Coronary artery (tissue), 2 donors: ENCODE data around the gene CD276.
A peak's percentile ranks its signal among the peaks of the same experiment; 100 is the strongest.

ENCODE experiments used
- DNase-seq: peaks from one replicate; pipeline ENCODE4 v3.0.0-alpha.2; 2017; ENCODE audit warnings: low spot score
- H3K27ac ChIP-seq, 2 donors: fragments of 200-600 bp; sonication (generic); one replicate each; pipeline ENCODE4 v1.5.1; 2016 to 2019
- H3K4me3 ChIP-seq: fragments of 200-600 bp; sonication (generic); 2 replicates; pipeline ENCODE4 v1.5.1; 2016; ENCODE audit warnings: mild to moderate bottlenecking, moderate library complexity
- CTCF ChIP-seq: fragments of 200-600 bp; sonication (generic); IDR thresholded peaks from one replicate; pipeline ENCODE4 v1.5.1; 2019; ENCODE audit warnings: antibody characterized with exemption

Gene CD276

GRCh38 chr15:73679180-73679579 is 5.0 kb upstream of the CD276 start:
- no peak for TF ChIP-seq CTCF

GRCh38 chr15:73679964-73680363 is 4.2 kb upstream of the CD276 start:
- H3K4me3 ChIP-seq: no peak overlapping the region
- TF ChIP-seq CTCF: no peak
- no peak overlapping the region for H3K27ac ChIP-seq
- DNase-seq: no peak

More at GRCh38 chr15:73679180-73679579, 5.0 kb upstream of the CD276 start:
- no peak overlapping the region for H3K4me3 ChIP-seq
- H3K27ac ChIP-seq: no peak overlapping the region
- no peak for DNase-seq

GRCh38 chr15:73680549-73680948 is 3.6 kb upstream of the CD276 start:
- no peak for TF ChIP-seq CTCF
- DNase-seq: no peak

GRCh38 chr15:73681063-73681462 is 3.1 kb upstream of the CD276 start:
- TF ChIP-seq CTCF: no peak
- Histone ChIP-seq H3K4me3 (no peak overlapping the region), H3K27ac (no peak overlapping the region)
- no peak for DNase-seq

More at GRCh38 chr15:73680549-73680948, 3.6 kb upstream of the CD276 start:
- H3K27ac ChIP-seq: no peak overlapping the region
- no peak overlapping the region for H3K4me3 ChIP-seq

GRCh38 chr15:73681856-73682599 is 2.2 kb upstream of the CD276 start:
- no peak for DNase-seq
- Histone ChIP-seq H3K27ac (peak overlapping the region in 1 of 2 donors; percentile 65), H3K4me3 (no peak overlapping the region)
- TF ChIP-seq CTCF: no peak

GRCh38 chr15:73682600-73683090 is 1.5 kb upstream of the CD276 start:
- TF ChIP-seq CTCF: no peak
- Histone ChIP-seq H3K27ac (peak overlapping the region in 1 of 2 donors; percentile 65), H3K4me3 (no peak overlapping the region)
- DNase-seq: no peak

- peak overlapping the region; percentile 87 for H3K4me3 ChIP-seq
These were observed 866 bp upstream of the CD276 start for GRCh38 chr15:73683257-73683776.

More at GRCh38 chr15:73683257-73683776, 866 bp upstream of the CD276 start:
- peak overlapping the region; percentile 78 to 89 for H3K27ac ChIP-seq
- no peak for DNase-seq
- TF ChIP-seq CTCF: no peak
